Thyroid gland (tissue), 4 donors: ENCODE measurements around the gene KRT86.

Source experiments
- CTCF ChIP-seq, 6 experiments: fragments of 200-600 bp in 3 of 6; fragments of 450-650 bp in 3 of 6; sonication (generic) in 3 of 6; IDR thresholded peaks; one replicate each; pipeline ENCODE4 v1.5.1; 2016 to 2019; ENCODE audit warnings: antibody characterized with exemption in 6 of 6, mild to moderate bottlenecking in 2 of 6, inconsistent platforms in 1 of 6, moderate library complexity in 1 of 6
- POLR2A ChIP-seq, 2 donors: fragments of 450-650 bp; IDR thresholded peaks; one replicate each; pipeline ENCODE4 v1.6.1; 2017; ENCODE audit warnings: antibody characterized with exemption in 2 of 2, mild to moderate bottlenecking in 2 of 2, moderate library complexity in 1 of 2

DNA sequence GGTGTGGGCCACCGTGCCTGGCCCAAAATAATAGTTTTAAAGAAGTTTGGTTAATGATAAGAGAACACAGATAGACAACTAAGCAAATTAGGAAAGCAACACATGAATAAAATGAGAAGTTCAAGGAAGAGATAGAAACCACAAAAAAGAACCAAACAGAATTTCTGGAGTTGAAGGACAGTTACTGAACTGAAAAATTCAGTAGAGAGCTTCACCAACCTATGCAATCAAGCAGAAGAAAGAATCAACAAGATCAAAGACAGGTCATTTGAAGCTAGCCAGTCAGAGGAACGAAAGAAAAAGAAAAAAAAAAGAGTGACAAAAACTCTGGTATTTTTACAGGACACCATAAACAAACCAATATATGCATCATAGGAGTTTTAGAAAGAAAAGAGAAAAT lies 62.2 kb downstream of the KRT86 start:
- TF ChIP-seq CTCF (IDR thresholded peaks at IDR 0.05) (no peak), POLR2A (IDR thresholded peaks at IDR 0.05) (no peak)
